ENCODE data around the gene LMNA. TPM values are rescaled to one million over a fixed set of nuclear protein-coding genes. Genes with fewer than 3 reads are reported as not detected.
A peak's percentile ranks its signal among the peaks of the same experiment; 100 is the strongest.

The LMNA gene
- total RNA-seq, 1 donor from 2014 or later: 47.7 TPM

DNA sequence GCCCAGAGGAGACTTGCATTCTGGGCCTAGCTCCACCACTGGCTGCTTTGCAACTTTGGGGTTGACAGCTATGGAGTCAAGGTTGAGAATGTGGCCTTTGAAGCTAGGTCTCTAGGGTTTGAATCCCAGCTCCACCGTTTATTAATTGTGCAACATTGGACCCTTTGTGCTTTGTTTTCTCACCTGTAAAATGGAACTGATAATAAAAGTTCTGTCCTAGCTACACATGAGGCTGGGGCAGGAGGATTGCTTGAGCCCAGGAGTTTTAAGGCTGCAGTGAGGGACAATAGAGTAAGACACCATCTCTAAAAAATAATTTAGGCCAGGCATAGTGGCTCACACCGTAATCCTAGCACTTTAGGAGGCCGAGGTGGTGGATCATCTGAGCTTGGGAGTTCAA, 15.2 kb upstream of the LMNA start:
- Mint-ChIP-seq H3K36me3 (ENCODE audit: unreplicated experiment) (no peaks in the 10 kb centered on the region), H3K27ac (ENCODE audit: unreplicated experiment) (no peak overlapping the region), H3K4me3 (ENCODE audit: unreplicated experiment) (no peak overlapping the region), H3K27me3 (ENCODE audit: unreplicated experiment) (peaks cover 6% of the 10 kb centered on the region), H3K4me1 (ENCODE audit: low read depth, unreplicated experiment) (peaks cover 30% of the 10 kb centered on the region), H3K9me3 (ENCODE audit: unreplicated experiment) (peaks cover 15% of the 10 kb centered on the region)
- DNase-seq: no peak
- TF ChIP-seq, protein P1, sequence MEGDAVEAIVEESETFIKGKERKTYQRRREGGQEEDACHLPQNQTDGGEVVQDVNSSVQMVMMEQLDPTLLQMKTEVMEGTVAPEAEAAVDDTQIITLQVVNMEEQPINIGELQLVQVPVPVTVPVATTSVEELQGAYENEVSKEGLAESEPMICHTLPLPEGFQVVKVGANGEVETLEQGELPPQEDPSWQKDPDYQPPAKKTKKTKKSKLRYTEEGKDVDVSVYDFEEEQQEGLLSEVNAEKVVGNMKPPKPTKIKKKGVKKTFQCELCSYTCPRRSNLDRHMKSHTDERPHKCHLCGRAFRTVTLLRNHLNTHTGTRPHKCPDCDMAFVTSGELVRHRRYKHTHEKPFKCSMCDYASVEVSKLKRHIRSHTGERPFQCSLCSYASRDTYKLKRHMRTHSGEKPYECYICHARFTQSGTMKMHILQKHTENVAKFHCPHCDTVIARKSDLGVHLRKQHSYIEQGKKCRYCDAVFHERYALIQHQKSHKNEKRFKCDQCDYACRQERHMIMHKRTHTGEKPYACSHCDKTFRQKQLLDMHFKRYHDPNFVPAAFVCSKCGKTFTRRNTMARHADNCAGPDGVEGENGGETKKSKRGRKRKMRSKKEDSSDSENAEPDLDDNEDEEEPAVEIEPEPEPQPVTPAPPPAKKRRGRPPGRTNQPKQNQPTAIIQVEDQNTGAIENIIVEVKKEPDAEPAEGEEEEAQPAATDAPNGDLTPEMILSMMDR (IDR thresholded peaks at IDR 0.05; ENCODE audit: partially characterized antibody, unreplicated experiment): no peak

- DNase-seq: no peak
- Mint-ChIP-seq H3K4me1 (ENCODE audit: low read depth, unreplicated experiment) (peaks cover 36% of the 10 kb centered on the region), H3K27ac (ENCODE audit: unreplicated experiment) (no peak overlapping the region), H3K9me3 (ENCODE audit: unreplicated experiment) (peaks cover 15% of the 10 kb centered on the region), H3K27me3 (ENCODE audit: unreplicated experiment) (peaks cover 6% of the 10 kb centered on the region), H3K4me3 (ENCODE audit: unreplicated experiment) (no peak overlapping the region), H3K36me3 (ENCODE audit: unreplicated experiment) (no peaks in the 10 kb centered on the region)
- TF ChIP-seq, protein P1 (IDR thresholded peaks at IDR 0.05; ENCODE audit: partially characterized antibody, unreplicated experiment): no peak
Measured at GRCh38 chr1:156100205-156100995, 14.1 kb upstream of the LMNA start.

DNA sequence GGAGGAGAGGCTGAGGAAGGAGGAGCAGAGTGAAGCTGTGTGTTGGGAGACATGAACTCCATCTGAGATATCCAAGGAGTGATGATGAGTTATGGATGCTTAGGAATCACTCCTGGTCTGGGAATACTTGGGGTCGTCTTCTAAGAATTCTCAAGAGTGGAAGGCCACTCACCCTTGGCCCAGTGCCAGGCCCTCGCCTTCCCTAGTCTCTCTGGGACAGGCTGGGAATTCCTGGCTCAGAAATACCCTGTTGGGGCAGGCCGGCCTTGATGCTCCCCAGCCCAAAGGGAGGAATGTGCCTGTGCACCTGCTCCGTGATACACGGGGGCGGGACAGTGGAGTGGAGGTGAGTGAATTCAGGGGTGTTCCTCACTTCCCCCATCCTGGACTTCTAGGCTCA, 12.6 kb upstream of the LMNA start:
- H3K4me3 Mint-ChIP-seq (ENCODE audit: unreplicated experiment): peak overlapping the region; percentile 30
- peaks cover 32% of the 10 kb centered on the region for H3K4me1 Mint-ChIP-seq (ENCODE audit: low read depth, unreplicated experiment)
- DNase-seq: no peak
- no peak overlapping the region for H3K27ac Mint-ChIP-seq (ENCODE audit: unreplicated experiment)
- TF ChIP-seq, protein P1 (IDR thresholded peaks at IDR 0.05; ENCODE audit: partially characterized antibody, unreplicated experiment): no peak
- no peaks in the 10 kb centered on the region for H3K36me3 Mint-ChIP-seq (ENCODE audit: unreplicated experiment)
- H3K9me3 Mint-ChIP-seq (ENCODE audit: unreplicated experiment): peaks cover 14% of the 10 kb centered on the region
- H3K27me3 Mint-ChIP-seq (ENCODE audit: unreplicated experiment): peaks cover 6% of the 10 kb centered on the region

- H3K27ac Mint-ChIP-seq (ENCODE audit: unreplicated experiment): no peak overlapping the region
- H3K4me3 Mint-ChIP-seq (ENCODE audit: unreplicated experiment): no peak overlapping the region
- no peaks in the 10 kb centered on the region for H3K36me3 Mint-ChIP-seq (ENCODE audit: unreplicated experiment)
- peaks cover 6% of the 10 kb centered on the region for H3K27me3 Mint-ChIP-seq (ENCODE audit: unreplicated experiment)
- DNase-seq: no peak
- TF ChIP-seq, protein P1 (IDR thresholded peaks at IDR 0.05; ENCODE audit: partially characterized antibody, unreplicated experiment): no peak
- peaks cover 12% of the 10 kb centered on the region for H3K9me3 Mint-ChIP-seq (ENCODE audit: unreplicated experiment)
- H3K4me1 Mint-ChIP-seq (ENCODE audit: low read depth, unreplicated experiment): peaks cover 29% of the 10 kb centered on the region
Measured at GRCh38 chr1:156102633-156103511, 11.6 kb upstream of the LMNA start.
